Skeletal muscle satellite cell (primary cell): ENCODE measurements around the gene GLIS1.

ENCODE experiments used
- H3K27me3 ChIP-seq: 2 replicates; pipeline ENCODE4 v1.7.0; 2013; ENCODE audit warnings: low read length; ENCODE audit not compliant: control insufficient read depth, insufficient read depth
- H3K36me3 ChIP-seq: 2 replicates; pipeline ENCODE4 v1.7.0; 2013; ENCODE audit warnings: mild to moderate bottlenecking, control low read depth, low read length; ENCODE audit not compliant: insufficient read depth
- H3K4me1 ChIP-seq: 2 replicates; pipeline ENCODE4 v1.7.0; 2013; ENCODE audit warnings: low read length; ENCODE audit not compliant: control insufficient read depth, insufficient read depth
- H3K4me2 ChIP-seq: 2 replicates; pipeline ENCODE4 v1.7.0; 2013; ENCODE audit warnings: mild to moderate bottlenecking, low read length
- H3K4me3 ChIP-seq: 2 replicates; pipeline ENCODE4 v1.7.0; 2013; ENCODE audit warnings: low read length
- H3K9ac ChIP-seq: 2 replicates; pipeline ENCODE4 v1.7.0; 2013; ENCODE audit warnings: mild to moderate bottlenecking, low read depth, low read length, moderate library complexity
- H3K9me3 ChIP-seq: replicated peaks from 2 replicates; pipeline ENCODE4 v1.7.0; 2013; ENCODE audit warnings: mild to moderate bottlenecking, control low read depth, low read length

The GLIS1 gene

DNA sequence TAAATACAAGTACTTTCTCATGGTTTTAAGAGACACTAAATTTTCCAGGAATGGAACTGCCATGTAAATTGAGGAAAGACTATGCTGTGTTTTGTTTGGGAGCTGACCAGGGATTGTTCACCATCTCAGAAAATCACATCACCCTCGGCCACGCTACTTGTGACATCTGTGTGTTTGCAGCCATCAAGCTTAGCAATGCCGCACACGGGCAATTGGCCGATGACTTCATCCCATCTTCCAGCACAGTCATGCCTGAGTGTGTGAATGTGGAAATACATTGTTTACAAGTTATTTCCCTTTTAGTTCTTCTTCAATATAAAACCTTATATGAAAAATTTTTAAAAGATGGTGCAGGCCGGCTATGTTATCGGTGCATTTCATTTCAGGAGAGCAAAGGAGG, 121.6 kb downstream of the GLIS1 start:
- no peak overlapping the region for H3K9ac ChIP-seq
- H3K4me3 ChIP-seq, result no peak overlapping the region
- H3K27me3 ChIP-seq, result no peaks in the 10 kb centered on the region
- no peak overlapping the region for H3K4me2 ChIP-seq
- peaks cover 13% of the 10 kb centered on the region for H3K4me1 ChIP-seq
- no peaks in the 10 kb centered on the region for H3K9me3 ChIP-seq
- peaks cover 10% of the 10 kb centered on the region for H3K36me3 ChIP-seq

DNA sequence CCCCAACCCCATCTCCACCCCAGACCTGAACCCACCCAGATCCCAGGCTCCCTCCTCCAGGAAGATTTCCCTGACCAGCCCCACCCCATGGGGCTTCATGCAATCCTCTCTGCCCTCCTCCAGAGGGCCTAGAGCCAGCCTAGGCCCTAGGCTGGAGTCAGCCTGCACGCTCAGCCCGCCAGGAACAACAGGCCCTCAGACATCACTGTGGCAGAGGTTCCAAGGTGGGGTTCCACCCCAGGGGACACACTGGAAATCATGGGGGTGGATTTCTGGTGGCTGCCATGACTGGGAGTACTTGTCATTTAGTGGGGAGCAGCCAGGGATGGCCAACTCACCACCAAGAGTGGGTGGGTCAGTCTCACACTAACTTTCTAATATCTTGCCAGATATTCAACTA, 122.0 kb downstream of the GLIS1 start:
- Histone ChIP-seq H3K9ac (no peak overlapping the region), H3K4me1 (peaks cover 13% of the 10 kb centered on the region), H3K36me3 (peaks cover 10% of the 10 kb centered on the region), H3K27me3 (no peaks in the 10 kb centered on the region), H3K9me3 (no peaks in the 10 kb centered on the region), H3K4me3 (no peak overlapping the region), H3K4me2 (no peak overlapping the region)

DNA sequence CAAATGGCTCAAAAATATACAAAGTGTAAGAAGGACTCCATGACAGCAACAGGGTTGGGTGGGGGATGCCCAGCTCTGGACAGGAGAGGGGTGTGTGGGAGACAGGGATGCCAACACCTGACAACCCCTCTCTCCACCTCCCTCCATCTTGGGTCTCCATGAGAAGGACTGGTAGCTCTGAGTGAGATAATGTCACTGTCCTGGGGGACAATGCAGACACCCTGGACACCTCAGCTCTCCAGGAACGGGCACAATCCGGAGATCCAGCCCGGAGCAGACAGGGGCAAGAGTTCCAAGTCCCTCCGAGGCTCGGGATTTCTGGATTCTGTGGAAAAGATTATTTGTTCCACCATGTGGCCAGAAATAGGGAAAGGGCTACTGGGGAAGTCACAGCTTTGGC, 122.5 kb downstream of the GLIS1 start:
- Histone ChIP-seq H3K9me3 (no peaks in the 10 kb centered on the region), H3K36me3 (peaks cover 10% of the 10 kb centered on the region), H3K4me1 (peaks cover 13% of the 10 kb centered on the region), H3K9ac (no peak overlapping the region), H3K4me2 (no peak overlapping the region), H3K4me3 (no peak overlapping the region), H3K27me3 (no peaks in the 10 kb centered on the region)

DNA sequence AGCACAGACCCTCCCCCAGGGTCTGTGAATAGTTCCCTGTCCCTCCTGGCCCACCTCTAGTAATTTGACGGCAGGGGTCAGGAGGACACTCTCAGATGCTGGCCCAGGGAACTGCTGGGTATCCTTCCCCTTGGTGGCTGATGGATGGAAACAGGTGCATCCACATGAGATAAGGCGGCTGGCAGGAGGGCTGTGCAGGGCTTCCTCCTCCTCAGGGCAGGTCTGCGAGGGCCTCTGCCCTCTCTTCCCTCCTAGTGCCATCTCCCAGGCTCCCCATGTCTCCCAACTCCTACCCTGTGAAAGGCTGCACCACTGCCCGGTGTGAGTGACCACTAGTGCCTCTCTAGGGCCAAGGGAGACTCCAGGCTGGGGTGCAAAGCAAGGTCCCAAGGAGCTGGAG, 123.9 kb downstream of the GLIS1 start:
- Histone ChIP-seq H3K9me3 (peaks cover 5% of the 10 kb centered on the region), H3K4me3 (no peak overlapping the region), H3K36me3 (peaks cover 10% of the 10 kb centered on the region), H3K4me2 (no peak overlapping the region), H3K4me1 (peaks cover 13% of the 10 kb centered on the region), H3K9ac (no peak overlapping the region), H3K27me3 (no peaks in the 10 kb centered on the region)

DNA sequence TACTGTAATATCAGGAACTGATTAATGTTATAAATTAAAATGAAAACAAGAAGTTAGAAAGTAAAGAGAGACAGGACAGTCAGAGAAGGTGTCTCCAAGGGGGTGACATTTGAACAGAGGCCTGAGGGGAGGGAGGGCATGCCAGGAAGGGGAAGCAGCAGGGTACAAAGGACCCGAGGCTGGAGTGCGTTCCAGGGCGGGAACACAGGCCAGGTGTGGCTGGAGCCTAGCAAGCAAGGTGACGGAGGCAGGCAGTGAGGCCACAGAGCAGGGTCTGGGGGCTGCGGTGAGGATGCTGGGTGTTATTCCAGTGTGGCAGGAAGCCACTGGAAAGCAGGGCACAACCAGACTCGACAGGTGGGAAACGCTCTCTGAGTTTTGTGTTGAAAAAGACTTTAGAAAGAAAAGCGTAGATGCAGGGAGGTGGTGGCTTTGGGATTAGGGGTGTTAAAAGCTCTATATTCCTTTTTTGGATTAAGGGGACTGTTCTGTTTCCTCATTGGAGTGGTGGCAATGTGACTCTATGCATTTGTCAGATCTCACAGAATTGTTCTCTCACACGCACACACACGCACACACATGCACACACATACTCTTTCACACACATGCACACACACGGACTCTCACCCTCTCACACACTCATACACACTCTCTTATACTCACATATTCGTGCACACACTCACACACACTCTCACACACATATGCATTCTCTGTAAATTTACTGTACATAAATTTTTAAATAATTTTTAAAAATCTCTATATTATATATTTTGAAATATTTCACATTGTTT, 124.5 kb downstream of the GLIS1 start:
- H3K9me3 ChIP-seq, result peaks cover 5% of the 10 kb centered on the region
- H3K9ac ChIP-seq, result no peak overlapping the region
- no peak overlapping the region for H3K4me2 ChIP-seq
- H3K36me3 ChIP-seq, result peaks cover 6% of the 10 kb centered on the region
- H3K4me3 ChIP-seq, result no peak overlapping the region
- H3K4me1 ChIP-seq, result peaks cover 13% of the 10 kb centered on the region
- no peaks in the 10 kb centered on the region for H3K27me3 ChIP-seq

DNA sequence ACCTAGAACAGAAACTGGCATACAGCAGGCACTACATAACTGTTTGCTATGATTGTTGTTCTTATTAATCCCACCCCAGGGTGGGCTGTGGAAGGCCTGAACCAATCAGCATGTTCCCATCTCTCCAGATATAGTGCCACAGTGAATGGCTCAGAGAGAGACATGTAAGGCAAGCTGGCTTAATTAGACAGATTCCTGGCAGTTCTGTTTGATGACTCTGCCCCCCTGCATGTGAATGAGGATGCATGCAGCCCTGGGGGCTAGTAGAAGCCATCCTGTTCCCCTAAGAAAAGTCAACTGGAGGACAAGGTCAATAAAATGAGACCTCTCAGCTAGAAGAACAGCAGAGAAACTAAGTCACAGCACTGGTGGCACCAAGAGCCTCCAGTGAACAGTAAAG, 130.3 kb downstream of the GLIS1 start:
- Histone ChIP-seq H3K4me3 (no peak overlapping the region), H3K4me2 (no peak overlapping the region), H3K4me1 (no peaks in the 10 kb centered on the region), H3K9ac (no peak overlapping the region), H3K36me3 (no peaks in the 10 kb centered on the region), H3K27me3 (no peaks in the 10 kb centered on the region), H3K9me3 (peaks cover 5% of the 10 kb centered on the region)

DNA sequence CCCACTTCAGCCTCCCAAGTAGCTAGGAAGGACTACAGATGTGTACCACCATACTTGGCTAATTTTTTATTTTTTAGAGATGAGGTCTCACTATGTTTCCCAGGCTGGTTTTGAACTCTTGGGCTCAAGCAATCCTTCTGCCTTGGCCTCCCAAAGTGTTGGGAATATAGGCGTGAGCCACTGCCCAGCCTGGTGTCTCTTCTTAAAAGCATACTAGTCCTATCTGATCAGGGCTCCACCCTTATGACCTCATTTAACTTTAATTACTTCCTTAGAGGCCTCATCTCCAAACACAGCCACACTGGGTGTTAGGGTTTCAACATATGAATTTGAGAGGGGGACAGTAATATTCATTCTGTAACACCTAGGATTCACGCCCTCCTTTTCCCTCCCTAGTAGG, 130.9 kb downstream of the GLIS1 start:
- no peak overlapping the region for H3K4me2 ChIP-seq
- H3K27me3 ChIP-seq, result no peaks in the 10 kb centered on the region
- H3K4me1 ChIP-seq, result no peaks in the 10 kb centered on the region
- no peak overlapping the region for H3K9ac ChIP-seq
- no peak overlapping the region for H3K4me3 ChIP-seq
- peaks cover 5% of the 10 kb centered on the region for H3K9me3 ChIP-seq
- H3K36me3 ChIP-seq, result no peaks in the 10 kb centered on the region

DNA sequence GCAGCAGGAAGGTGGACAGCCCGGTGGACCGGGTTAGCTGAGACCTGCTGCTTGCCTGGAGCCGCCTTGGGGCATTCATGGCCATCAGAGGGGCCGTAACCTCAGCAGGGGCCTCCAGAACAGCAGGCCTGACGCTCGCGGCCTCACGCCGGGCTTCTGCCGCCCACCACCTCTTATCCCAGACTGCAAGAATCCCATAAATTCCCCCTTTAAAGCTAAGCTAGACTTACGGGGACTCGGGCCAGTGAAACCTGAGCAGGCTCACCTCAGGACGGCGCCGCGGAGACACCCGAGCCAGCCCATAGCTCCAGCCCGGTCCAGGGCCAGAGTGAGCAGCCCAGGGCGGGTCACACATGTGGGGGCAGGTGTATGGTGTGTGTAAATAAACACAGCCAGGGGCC, 132.3 kb downstream of the GLIS1 start:
- no peak overlapping the region for H3K4me3 ChIP-seq
- H3K4me1 ChIP-seq, result no peaks in the 10 kb centered on the region
- H3K9me3 ChIP-seq, result peaks cover 5% of the 10 kb centered on the region

DNA sequence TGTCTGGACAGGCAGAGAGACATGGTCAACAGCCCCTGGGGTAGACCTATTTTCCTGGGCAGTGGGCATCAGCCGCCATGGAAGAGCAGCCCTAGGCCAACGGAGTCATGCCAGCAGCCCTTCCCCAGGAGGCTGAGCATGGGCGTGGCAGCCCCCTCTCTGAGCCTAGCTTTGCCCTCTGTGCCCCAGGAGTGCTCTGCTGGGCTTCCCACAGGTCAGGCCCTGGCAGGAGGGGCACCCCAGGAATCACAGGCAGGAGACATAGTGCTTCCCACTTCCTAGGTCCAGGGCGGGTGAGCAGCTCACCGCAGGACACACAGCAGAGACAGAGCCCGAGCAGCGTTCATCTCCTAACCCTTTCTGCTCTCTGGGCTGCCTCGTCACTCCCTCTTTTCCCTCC, 132.8 kb downstream of the GLIS1 start:
- H3K9ac ChIP-seq, result no peak overlapping the region
- peaks cover 5% of the 10 kb centered on the region for H3K9me3 ChIP-seq
- no peaks in the 10 kb centered on the region for H3K27me3 ChIP-seq
- no peaks in the 10 kb centered on the region for H3K36me3 ChIP-seq
- H3K4me2 ChIP-seq, result no peak overlapping the region
- no peaks in the 10 kb centered on the region for H3K4me1 ChIP-seq
- H3K4me3 ChIP-seq, result no peak overlapping the region

More for the DNA sequence above, 132.3 kb downstream of the GLIS1 start:
- Histone ChIP-seq H3K27me3 (no peaks in the 10 kb centered on the region), H3K9ac (no peak overlapping the region), H3K4me2 (no peak overlapping the region), H3K36me3 (no peaks in the 10 kb centered on the region)

DNA sequence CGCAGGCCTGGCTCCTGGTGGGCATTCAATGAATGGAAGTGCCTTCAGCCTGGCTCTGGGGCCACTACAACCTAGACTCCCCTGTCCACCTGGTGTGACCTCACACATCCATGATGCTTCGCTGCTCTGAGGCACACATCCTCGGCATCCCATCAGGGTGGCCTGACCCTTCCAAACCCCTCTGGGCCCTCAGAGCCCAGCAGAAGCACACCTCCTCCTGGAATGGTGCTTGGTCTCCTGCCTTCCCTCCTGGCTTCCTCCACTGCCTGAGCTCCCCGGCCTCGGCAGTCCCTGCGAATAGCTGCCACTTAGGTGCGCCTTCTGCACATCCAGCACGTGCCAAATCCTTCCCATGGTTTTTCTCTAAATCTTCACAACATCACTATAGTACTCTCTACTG, 133.8 kb downstream of the GLIS1 start:
- Histone ChIP-seq H3K36me3 (no peaks in the 10 kb centered on the region), H3K4me3 (no peak overlapping the region), H3K4me1 (no peaks in the 10 kb centered on the region), H3K27me3 (no peaks in the 10 kb centered on the region), H3K9me3 (no peaks in the 10 kb centered on the region), H3K9ac (no peak overlapping the region), H3K4me2 (no peak overlapping the region)

DNA sequence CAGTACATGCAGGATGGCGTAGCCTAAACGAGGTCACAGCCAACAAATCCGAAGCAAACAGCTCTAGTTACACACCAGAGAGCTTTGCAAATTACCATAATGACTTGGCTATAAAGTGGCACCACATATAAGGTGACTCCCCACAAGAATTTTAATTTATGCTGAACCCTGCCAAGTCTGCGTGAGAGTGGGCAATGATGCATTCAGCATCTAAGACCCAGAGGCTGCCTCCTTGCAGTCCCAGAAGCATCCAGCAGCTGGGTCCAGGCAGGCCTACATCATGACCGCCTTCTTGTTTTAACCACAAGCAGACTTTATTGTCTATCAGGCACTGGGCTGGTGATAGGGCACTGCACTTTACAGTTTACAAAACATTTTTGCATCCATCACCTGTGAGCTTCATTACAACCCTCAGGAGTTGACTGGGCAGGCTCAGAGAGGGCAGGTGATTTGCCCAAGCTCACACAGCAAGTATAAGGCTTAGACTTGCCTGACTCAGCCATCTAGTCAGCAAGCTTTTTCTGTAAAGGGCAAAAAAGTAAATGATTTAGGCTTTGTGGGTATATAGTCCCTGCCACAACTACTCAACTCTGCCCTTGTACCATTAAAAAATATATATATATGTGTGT, 134.6 kb downstream of the GLIS1 start:
- H3K27me3 ChIP-seq, result no peaks in the 10 kb centered on the region
- peaks cover 4% of the 10 kb centered on the region for H3K36me3 ChIP-seq
- no peak overlapping the region for H3K4me2 ChIP-seq
- no peak overlapping the region for H3K4me3 ChIP-seq
- H3K4me1 ChIP-seq, result no peaks in the 10 kb centered on the region
- no peak overlapping the region for H3K9ac ChIP-seq
- H3K9me3 ChIP-seq, result no peaks in the 10 kb centered on the region

DNA sequence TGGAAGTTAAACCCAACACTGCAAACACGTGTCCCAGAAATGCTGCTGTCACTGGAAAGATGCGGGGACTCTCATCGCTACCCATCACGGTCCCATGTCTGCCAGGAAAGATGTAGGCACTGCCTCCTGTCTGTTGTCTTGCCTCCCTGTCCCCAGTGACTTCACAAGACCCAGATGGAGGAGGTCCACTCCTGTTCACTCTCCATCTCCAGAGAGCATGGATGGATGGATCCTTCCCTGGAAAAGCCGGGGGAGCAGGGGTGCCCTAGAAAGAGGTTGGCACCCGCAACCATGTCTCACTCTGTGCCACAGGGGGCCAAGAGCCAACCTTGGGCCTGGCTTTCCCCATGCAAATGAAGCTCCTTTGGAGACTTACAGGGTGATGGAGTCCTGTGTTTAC, 135.5 kb downstream of the GLIS1 start:
- Histone ChIP-seq H3K36me3 (peaks cover 10% of the 10 kb centered on the region), H3K4me2 (no peak overlapping the region), H3K9ac (no peak overlapping the region), H3K4me1 (no peaks in the 10 kb centered on the region), H3K9me3 (no peaks in the 10 kb centered on the region), H3K4me3 (no peak overlapping the region), H3K27me3 (no peaks in the 10 kb centered on the region)
